Duodenal mucosa (tissue), 2 donors: ENCODE data around the gene EML3.

Experiments used
- H3K27ac ChIP-seq: one replicate; pipeline ENCODE4 v1.7.0; 2013; ENCODE audit warnings: low read depth, low read length
- H3K27me3 ChIP-seq, 2 donors: one replicate each; pipeline ENCODE4 v1.7.0; 2013; ENCODE audit warnings: low read length in 2 of 2, control low read depth in 1 of 2; ENCODE audit not compliant: insufficient read depth in 2 of 2, control insufficient read depth in 1 of 2
- H3K36me3 ChIP-seq, 2 donors: one replicate each; pipeline ENCODE4 v1.7.0; 2013; ENCODE audit warnings: low read length in 2 of 2, control low read depth in 1 of 2; ENCODE audit not compliant: insufficient read depth in 2 of 2, control insufficient read depth in 1 of 2
- H3K4me1 ChIP-seq, 2 donors: one replicate each; pipeline ENCODE4 v1.7.0; 2013; ENCODE audit warnings: low read length in 2 of 2, control low read depth in 1 of 2; ENCODE audit not compliant: insufficient read depth in 2 of 2, control insufficient read depth in 1 of 2
- H3K4me3 ChIP-seq, 2 donors: one replicate each; pipeline ENCODE4 v1.7.0; 2013; ENCODE audit warnings: low read length in 2 of 2, low read depth in 1 of 2
- H3K9ac ChIP-seq, 2 donors: one replicate each; pipeline ENCODE4 v1.7.0; 2013; ENCODE audit warnings: low read length in 2 of 2, low read depth in 1 of 2
- H3K9me3 ChIP-seq, 2 donors: one replicate each; pipeline ENCODE4 v1.7.0; 2013; ENCODE audit warnings: low read length in 2 of 2, control low read depth in 1 of 2; ENCODE audit not compliant: control insufficient read depth in 1 of 2

EML3 gene

DNA sequence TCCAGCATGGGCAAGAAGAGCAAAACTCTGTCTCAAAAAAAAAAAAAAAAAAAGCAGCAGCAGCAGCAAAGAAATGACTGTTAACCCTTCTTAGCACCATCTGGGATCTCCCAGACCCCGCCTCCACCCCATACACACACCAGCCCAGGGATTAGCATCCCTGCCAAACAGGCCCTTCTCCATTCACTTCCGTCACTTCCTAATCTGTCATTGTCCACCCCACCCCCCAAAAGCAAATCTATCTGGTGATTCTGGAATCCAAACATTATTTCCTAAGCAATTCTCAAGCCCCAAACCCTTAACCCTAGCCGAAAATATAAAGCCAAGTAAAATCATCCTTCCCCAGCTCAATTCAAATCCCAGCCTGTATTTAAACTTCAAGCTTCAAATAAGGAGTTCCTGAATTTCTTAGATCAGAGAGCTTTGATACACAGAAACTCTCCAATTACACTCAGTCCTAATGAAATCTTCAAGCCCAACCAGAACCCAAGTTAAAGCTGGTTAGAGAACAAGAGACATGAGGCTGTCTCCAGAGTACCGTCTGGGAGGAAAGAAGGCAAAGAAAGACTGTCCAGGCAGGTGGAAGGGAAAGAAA, 60.0 kb downstream of the EML3 start:
- Histone ChIP-seq H3K36me3 (no peaks in the 10 kb centered on the region), H3K4me3 (peak overlapping the region; percentile 34 to 53), H3K9ac (peak overlapping the region; percentile 55 to 79), H3K27me3 (no peaks in the 10 kb centered on the region), H3K9me3 (no peaks in the 10 kb centered on the region), H3K27ac (peak overlapping the region; percentile 93), H3K4me1 (peaks cover 73 to 78% of the 10 kb centered on the region in 2 donors)
